Epidermal melanocyte (primary cell): ENCODE measurements around the gene HOXB7.
A peak's percentile ranks its signal among the peaks of the same experiment; 100 is the strongest.

Experiments used
- DNase-seq: peaks from one replicate; pipeline ENCODE4 v3.0.0; 2011; ENCODE audit warnings: low spot score; ENCODE audit not compliant: insufficient read length

The HOXB7 gene

DNA sequence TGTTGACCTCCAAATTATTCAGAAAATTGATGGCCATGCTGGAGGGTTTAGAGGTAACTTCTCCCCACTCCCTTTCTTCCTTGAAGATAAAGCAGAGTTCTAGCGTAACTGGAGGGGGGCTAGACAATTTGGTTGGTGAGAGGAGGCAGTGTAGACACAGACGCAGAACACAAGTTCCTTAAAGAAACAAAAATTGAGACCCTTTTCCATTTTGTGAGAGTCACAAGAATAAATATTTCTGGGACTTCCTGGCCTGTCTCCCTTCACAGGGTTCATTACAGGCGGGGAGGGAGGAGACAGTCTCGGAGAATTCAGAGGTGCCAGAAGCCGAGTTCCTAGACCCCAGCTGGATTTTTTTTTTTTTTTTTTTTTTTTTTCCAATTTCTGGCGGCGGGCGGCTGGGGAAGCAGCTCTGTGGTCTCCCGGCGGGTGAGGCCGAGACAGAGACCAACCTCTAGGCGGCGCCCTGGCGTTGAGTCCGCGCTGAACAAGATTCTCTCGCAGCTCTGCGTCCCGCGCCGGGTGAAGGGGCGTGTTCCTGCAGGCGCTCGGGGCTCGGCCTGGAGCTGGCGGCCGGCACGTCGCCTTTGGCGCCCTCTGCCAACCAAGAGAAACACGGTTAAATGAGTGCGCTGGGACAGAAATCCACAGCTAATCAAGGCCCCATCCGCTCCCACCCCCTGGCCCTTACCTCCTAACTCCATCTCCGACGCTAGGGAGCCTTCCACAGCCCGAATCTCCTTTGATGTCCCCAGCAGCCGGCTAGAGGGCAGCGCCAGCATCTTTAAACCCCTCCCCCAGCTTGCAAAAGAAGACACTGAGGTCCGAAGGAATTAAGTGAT is 25.6 kb upstream of the HOXB7 start:
- no peak for DNase-seq

DNA sequence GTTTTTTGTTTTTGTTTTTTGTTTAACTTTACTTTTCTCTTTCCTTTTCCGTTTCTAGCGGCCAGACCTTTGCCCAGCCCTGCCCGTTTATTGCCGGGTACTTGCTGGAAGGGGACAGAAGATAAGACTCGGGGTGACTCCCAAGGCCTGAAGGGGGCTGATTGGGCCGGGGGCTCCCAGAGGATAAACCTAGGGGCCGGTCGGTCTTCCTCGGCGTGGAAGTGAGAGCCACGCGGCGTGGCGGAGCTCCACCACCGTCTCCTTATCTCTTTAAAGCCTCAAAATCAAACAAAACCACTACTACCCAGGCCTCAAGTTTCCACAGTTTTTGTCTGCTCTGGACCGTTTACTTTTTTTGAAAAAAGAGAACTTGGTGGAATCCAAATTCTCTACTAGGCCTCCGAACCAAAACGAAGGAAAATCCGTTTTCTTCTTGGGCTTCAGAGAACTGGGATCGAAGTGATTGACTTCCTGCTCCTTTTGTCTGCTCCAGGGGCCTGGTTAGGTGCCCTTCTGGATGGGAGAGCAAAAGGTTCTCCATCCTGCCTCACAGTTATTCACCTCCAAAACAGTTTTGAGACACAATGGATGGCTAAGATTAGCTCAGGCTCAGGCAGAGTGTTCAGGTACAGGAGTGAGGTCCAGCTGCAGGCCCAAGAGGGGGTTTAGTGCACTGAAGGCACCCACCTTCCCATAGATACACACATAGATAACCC is 23.8 kb upstream of the HOXB7 start:
- no peak for DNase-seq

DNA sequence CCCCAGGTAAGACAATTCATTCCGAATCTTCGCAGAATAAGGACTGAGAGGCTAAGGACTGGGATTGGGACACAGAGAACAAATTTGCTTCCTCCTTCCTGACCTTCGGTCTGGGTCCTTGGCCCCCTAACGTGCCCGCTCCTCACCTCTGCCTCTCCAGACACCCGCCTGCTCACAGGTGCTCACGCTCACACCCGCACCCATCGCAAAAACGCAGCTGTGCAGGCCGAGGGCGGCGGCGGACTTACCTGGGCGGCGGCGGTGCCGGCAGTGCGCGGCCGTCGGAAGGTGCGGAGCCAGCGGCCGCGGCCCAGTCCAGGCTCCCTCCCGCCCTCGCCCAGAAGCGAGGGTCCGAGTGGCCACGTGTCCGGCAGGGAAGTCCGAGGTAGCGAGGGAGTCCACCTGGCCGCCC is 22.5 kb upstream of the HOXB7 start:
- no peak for DNase-seq

DNA sequence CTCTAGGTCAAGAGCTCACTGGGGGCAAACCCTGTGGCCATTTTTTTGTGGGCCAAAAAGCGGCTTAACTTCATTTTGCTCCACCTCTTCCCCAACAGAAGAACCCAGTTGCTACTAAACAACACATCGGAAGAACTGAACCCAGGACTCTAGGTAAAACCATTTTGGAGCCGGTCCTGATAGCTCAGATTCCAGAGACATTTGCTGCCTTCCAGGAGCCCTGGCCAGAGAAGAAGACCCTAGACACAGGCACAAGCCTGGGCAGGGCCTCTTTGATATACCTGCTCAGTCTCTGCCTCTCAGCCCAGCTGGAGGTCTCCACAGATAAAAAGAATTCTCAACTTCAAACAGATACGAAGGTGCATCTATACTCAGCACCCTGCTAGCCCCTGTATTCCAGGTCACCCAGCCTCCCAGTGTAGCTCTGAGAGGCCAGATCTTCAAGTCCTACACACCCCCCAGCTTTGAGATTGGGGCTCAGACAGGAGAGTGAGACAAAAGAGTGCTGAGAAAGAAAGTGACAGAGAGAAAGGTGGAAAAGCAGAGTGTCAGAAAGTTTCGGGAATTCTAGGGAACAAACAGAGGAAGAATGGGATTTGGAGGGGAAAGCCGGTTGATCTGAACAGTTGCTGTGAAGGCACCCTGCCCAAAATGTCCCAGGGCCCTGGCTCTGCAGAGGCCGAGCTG is 21.9 kb upstream of the HOXB7 start:
- no peak for DNase-seq

DNA sequence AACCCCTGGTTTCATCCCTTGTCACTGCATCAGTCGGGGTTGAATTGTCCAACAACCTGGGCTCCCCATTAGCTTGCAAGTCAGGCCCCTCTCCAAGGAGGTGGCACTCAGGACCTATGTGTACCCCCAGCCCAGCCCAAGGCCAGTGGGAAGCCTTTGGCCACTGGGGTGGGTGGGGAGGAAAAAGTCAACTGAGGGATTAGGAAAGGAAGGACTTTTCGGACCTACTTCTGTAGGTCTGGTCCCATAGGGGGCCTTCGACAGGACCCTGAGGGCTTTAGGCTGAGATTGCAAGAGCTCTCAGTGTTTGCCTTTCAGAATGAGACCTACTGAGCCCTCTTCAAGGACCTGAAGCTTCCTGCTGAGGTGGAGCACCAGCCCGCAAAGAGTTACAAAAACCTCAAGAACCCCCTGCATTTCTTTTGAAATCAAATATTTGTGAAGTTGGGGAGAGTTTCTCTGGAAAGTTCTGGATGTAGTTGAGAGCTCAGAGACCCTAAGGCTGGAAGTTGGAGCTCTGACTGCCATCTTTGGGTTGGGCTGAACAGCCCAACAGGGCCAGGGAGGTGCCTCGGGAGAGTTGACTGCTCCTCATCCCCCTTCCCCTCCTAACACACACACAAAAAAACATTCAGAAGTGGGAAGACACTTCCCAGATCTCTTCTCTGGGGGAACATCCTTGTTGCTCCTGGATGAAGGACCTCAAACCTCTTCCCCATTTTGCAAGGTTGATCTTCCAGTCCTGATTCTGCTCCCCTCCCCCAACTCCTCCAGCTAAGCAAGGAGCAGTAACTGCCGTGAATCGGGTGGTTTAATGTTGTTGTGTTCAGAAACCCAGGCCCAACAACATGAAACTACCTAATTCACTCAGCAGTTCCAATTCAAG is 21.1 kb upstream of the HOXB7 start:
- DNase-seq, result no peak

DNA sequence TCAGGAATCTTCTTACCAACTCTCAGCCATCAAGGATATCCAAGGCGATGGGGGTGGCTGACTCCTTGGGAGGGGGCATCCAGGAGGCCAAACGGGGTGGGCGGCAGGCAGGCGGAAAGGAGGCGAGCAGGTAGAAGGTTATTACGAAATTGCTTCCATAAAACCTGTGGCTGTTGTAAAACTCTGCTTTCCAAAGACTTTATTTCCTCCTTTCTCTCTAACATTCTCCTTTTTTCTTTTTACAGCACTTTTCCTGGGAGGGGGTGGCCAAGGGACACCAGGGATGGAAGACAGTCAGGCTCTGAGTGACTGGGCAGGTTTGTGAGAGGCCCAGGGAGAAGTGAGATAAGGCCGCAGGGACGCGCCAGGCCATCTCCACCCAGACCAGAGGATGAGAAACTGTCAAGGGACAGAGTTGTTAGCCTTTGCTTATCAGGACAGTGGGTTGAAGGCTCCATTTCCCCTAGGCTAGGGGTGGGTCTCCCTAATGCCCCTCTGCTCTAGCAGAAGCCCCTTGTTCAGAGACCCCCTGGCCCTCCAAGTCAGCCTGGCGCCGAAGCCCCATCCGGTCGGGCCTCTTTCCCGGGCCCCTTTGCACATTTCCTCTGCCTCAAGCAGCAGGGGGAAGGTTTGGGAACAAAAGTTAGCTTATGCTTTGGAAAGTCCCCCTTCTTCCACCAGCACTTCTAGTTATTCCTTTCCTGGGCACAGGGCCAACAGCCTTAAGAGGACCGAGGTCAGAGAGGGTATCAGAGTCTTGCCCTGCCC is 20.3 kb upstream of the HOXB7 start:
- DNase-seq, result no peak

DNA sequence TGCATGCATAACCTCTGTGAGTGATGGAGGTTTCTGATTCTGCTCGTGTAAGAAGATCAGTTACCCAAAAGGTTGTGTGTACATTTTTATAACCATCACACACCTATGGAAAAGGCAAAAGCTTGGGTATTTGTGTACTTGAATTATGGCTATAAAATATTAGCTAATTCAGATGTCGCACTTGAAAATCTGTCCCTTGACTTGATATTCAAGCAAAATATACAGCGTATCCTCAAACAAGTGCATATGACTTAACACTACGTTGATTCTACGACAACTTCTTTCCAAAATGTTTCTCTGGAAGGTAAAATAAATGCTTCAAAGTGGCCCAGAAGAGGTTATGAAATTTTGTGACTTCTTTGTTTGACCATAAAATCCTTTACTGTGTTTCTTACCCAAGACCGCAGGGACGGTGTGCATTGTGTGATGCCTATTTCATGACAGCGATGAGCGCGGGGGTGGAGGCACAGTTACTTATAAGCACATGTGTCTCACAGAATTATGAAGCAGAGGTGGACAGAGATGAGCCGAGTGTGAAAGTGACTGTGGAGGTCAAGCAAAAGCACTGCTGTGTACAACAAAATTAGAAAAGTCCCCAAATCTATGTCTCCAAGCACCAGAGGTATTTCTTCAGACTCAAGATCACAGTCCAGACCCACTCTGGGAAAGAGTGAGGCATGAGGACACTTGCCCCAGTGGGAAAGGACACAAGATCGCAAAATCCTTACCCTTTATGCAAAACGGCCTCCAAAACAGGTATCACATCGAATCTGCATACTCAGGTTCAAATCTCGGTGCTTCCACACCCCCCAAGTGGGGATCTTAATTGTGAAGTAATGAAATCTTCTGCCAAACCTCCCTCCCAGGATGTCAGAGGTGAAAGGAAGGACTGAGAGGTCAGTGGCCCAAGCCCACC is 19.4 kb upstream of the HOXB7 start:
- DNase-seq, result no peak

DNA sequence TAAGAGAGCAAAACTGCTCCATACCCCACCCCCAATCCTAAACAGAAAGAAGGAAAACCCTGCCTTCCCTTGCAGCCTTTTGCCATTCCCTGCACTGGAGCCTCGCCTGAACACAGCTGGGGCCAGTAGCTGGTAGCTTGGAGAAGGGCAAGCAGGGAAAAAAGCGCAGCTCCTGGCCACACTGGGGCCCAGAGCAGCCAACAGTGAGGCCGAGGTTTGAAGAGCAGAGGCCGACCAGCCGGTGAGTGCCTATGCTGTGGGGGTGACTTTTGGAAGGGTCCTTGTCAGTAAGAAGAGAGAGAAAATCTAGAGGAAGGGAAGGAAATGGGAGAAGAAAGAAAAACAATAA is 18.6 kb upstream of the HOXB7 start:
- DNase-seq, result no peak

DNA sequence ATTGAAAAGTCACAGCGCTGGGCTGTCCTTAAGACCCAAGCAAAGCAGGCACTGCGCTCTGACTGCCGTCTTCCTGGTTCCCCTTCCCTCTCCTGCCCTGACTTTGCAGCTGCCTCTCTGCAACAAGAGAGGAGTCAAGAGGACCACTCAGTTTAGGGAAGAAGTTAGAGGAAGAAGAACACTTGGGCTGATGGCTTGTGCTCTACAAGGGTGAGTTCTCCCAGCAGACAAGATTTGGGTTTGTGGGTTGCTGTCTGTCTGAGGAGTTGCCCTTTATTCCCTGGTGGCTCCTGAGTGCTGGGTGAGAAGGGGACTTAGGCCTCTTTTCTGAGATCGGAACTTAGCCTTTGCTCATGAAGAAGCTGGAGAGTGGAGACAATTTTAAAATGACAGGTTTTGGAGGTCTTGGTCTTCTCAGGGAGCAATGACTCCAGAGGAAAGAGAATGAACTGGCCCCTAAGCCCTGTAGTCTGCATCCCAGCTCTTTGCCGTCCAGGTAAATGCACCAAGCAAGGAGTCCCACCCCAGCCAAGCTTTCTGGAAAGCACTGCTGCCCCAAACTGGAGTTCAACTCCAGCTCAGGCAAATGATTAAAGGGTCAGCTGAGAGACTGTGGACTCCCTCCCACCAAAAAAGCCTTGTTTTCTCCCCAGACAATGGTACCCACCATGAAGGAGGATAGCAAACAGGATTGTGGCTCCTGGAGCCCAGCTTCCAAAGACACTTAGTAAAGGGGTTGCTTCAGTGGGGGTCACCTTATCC is 18.0 kb upstream of the HOXB7 start:
- DNase-seq, result no peak

DNA sequence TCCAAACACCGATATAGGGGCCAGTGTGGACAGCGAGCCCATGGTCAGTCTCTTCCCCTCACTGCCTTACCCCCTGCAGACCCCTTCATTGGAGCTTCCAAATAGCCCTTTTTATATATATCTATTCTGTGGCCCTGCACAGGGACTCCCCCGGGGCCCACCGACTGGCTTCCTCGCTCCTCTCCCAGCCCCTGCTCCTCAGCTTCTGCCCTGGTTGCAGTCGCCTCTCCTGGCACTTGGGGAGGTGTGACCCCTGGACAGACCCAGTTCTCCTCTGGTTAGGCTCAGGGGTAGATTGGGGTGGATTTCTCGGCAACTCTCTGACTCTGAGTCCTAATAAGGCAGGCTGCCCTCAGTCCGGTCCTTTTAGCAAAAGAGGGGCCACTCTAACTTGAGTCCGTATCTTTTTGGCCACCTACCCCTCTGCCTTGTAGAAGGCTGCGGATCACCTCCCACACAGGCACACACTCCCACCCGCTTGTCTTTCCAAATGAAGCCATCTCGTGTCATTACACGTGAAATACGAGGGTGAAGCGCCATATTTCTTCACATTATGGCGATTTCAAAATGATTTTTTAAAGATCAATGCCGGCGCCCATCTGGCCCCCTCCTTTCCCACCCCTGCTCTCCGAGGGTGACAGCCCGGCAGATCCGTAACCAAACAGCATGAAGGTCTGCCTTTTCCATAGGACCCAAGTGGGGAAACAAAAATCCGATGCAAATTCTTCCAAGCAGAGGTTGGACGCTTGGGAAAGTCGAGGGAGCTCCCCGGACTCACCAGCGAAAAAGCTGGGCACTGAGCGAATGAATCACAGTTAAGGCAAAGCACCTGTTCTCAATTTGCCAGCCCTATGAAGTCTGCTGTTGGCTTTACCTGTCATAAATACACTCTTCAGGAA is 17.1 kb upstream of the HOXB7 start:
- no peak for DNase-seq

DNA sequence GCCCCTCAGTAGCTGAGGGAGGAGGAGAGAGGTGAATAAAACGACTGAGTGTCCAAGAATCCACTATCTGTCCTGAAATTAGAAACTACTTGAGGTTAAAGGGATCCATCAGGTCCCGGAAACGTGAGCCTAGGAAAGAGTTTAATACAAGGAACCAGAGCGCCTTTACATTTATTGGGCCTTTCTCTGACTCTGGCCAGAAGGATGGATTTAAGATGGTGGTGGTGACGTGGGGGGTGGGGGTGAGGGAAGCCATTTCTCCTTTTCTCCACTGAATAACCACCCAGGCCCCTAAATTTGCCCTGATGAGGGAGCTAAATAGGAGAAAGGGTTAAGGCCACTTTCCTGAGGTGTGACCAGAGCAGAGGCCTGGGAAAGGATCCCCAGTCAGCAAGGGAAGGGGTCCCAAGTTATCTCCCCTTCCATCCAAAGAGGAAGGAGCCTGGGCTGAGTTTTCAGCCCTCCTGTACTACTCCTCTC is 16.3 kb upstream of the HOXB7 start:
- DNase-seq, result no peak

DNA sequence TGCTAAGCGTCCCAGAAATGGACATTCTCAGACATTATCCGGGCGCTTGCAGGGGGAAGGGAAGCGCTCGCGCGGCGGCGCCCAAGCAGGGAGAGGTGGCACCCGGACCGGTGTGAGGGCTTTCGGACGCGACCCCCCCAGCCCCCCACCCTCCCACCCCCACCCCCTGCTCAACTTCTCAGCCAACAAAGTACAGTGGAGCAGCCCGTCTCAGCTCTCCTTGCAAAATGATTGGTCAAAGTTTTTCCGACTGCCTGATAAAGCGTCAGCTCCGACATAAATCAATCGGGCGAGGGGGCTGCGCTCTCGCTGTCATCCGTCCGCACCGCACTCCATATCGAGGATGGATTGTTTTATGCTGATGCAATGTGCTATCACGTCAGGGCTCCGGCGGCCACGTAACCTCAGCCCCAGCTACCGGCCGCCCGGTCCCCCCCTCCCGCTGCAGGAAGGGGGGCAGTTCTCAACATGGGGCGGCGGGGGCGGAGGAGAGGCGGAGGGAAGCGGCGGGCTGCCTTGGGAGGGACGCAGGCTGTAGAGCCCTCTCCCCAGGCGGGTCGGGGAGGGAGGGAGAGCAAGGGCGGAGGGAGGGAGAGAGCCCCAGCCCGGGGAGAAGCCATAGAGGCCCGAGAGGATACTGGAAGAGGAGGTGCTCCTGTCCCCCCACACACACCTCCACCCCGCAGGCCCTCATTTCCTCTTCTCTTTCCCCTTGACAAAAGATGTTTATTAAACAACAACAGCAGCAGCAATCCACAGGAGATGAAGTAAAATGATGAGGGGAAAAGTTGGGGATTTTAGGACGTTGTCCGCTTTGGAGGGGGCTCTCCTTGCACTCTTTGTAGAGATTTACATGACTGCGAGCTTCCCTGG is 15.7 kb upstream of the HOXB7 start, which contains the start of gene HOXB9:
TSS of gene HOXB9 (minus strand) at position 114 of the 873 bp plus-strand sequence. CDS start at position 25, 89 bp downstream.
- DNase-seq, result no peak

DNA sequence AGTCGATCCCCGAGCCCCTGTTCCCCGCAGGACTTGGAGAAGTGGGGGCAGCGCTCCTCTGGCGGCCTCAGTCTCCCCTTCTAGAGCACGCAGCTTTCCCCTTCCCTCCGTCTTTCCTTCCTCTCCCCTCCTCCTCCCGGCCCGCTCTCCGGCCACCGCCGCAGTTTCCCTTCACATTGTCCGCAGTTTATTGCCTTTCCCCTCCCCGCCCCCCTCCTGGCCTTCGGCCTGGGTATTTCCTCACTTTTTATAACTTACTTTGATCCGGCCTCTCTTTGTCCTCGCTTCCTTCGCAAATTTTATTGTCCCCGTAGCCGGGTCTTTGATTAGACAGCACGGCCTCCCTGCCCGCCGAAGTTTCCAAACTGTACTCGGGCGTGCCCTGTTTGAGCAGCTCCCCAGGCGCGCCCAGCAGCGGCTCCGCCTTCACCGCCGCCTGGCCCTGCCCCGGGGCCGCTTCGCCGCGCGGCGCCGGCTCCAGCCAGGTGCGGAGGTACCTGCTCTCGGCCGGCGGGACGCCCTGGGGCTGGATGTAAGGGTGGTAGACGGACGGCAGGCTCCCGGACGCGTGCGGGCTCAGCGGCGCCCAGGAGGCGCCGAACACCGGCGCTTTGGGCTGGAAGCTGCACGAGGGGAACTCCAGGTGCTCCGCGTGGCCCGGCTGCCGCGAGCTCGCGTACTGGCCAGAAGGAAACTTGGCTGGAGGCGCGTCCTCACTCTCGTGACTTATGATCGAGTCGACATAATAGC is 14.9 kb upstream of the HOXB7 start:
- no peak for DNase-seq

DNA sequence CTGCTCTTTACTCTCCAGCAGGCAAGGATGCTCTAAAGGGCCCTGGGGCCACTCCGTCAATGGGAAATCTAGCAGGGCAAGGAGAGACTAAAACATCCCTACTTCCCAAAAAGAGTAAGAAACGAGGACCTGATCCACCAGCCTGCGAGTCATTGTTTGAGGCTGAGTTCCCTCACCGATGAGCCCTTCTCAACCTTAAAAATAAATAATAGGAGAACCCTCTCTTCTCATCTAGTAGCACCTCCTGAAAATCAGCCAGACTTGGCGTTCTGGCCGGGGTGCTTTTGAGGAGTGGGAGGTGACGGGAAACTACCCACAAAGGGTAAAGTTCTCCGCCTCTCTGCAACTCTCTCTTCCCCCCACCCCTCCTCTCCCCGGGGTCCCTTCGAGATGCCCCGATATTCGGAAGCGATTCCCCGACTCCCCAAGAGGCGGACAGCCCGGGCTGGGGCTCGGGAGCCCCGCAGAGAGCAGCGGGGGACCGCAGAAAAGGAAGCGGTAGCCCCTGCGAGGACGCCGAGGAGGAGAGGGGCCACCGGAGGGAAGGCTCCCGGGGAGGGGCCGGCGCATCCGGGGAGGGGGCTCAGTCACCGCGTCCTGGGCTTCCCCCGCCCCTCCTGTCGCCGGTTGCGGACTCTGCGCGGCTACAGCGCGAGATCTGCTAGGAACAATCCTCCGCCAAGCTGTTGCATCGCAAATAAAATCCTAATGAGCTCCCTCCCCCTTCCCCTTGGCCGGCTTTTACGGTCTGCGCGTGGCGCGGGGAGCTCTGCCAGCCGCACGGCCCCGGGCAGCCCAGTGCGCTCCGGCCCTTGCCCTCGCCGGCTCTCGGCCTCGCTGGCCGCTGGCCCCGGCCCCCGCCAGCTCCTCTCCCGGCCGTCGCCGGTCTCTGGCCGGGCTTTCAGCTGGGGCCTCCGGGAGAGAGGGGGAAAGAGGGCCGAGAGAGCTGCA is 14.0 kb upstream of the HOXB7 start:
- peak; percentile 74 for DNase-seq

DNA sequence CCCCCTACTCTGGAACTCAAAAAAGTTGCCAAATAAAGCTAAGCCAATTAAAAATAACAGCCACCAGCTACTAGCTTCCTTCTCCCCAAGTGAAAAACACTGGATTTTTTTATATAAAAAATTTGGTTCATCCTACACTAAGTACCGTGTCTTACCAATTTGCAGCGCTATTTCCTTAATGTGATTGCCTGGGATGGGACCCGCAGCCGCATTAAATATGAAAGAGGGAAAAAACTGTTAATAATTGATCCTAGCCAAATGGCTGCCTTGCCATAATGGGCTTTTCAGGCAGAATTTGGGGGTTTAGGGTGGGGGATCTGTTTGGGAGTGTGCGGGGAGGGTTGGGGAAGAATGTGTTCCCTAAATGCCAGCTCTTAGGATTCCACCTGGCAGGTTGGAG is 13.3 kb upstream of the HOXB7 start:
- no peak for DNase-seq
